VCaP (cell line): ENCODE data around the gene EPC1.

Experiments used
- H3K27ac ChIP-seq: fragments of 450-650 bp; 2 replicates; pipeline ENCODE4 v1.5.1; 2017
- CTCF ChIP-seq: fragments of 450-650 bp; conservative IDR thresholded peaks from 2 replicates; pipeline ENCODE4 v1.5.1; 2017; ENCODE audit warnings: mild to moderate bottlenecking, moderate library complexity

EPC1 gene

GRCh38 chr10:32329061-32329460 is 17.9 kb downstream of the EPC1 start:
- no peak for TF ChIP-seq CTCF

GRCh38 chr10:32328499-32328898 is 18.5 kb downstream of the EPC1 start:
- TF ChIP-seq CTCF: no peak
- H3K27ac ChIP-seq: no peak overlapping the region

More at GRCh38 chr10:32329061-32329460, 17.9 kb downstream of the EPC1 start:
- H3K27ac ChIP-seq: no peak overlapping the region

- no peak for TF ChIP-seq CTCF
- H3K27ac ChIP-seq: no peak overlapping the region
These were observed 19.6 kb downstream of the EPC1 start for GRCh38 chr10:32327364-32327691.

GRCh38 chr10:32326680-32327363 is 20.1 kb downstream of the EPC1 start:
- no peak overlapping the region for H3K27ac ChIP-seq
- no peak for TF ChIP-seq CTCF

- no peak overlapping the region for H3K27ac ChIP-seq
- TF ChIP-seq CTCF: no peak
These were observed 20.8 kb downstream of the EPC1 start for GRCh38 chr10:32326119-32326518.

GRCh38 chr10:32323051-32323450 is 23.9 kb downstream of the EPC1 start:
- H3K27ac ChIP-seq: no peak overlapping the region
- TF ChIP-seq CTCF: no peak

GRCh38 chr10:32321016-32321631 is 25.8 kb downstream of the EPC1 start:
- H3K27ac ChIP-seq: no peak overlapping the region
- TF ChIP-seq CTCF: no peak
